ENCODE results near the gene AGPAT3.
"Not testable (repeated sequence)": the region's sequence is repeated elsewhere in the genome, so short reads cannot be mapped to it uniquely, and the experiment has no call there.

Gene AGPAT3, protein sequence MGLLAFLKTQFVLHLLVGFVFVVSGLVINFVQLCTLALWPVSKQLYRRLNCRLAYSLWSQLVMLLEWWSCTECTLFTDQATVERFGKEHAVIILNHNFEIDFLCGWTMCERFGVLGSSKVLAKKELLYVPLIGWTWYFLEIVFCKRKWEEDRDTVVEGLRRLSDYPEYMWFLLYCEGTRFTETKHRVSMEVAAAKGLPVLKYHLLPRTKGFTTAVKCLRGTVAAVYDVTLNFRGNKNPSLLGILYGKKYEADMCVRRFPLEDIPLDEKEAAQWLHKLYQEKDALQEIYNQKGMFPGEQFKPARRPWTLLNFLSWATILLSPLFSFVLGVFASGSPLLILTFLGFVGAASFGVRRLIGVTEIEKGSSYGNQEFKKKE

DNA sequence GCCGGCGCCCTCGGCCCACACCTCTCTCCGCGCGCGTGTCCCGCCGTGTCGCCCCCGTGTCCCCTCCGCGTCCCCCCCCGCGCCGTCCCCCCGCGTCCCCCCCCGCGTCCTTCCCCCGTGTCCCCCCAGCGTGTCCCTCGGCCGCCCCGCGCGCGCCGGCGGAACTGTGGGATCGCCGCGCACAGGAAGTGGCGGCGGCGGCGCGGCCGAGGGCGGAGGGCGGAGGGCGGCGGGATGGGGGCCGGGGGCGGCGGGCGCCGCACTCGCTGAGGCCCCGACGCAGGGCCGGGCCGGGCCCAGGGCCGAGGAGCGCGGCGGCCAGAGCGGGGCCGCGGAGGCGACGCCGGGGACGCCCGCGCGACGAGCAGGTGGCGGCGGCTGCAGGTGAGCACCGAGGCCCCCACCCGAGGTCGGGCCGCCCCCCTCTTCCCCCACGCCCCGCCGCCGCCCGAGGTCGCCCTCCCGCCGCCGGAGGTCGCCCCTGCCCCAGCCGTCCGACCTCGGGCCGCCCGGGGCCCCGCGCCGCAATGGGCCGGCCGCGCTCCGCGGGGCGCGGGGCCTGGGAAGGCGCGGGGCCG, at the start of gene AGPAT3:
TSS of gene AGPAT3 (plus strand) at position 262 of the 578 bp plus-strand sequence. CDS start 94,459 bp downstream, outside the sequence.
- DNase-seq: no peak

DNA sequence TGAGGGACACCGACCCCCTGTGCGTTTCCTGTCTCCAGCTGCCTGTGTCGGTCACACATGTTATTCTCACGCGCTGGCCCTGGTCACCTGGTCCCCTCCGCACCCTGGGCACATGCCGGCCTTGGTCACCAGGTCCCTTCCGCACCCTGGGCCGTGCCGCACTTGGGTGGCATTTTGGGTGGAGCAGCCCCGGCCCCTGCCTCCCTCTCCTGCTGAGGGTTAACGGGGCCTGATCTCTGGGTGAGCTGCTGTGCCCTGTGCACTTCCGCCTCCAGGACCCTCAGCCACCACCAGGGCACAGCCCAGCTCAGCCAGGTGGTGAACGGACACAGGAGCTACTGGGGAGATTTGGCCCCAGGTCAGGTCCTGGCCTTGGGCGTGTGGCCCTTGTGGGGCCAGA, 49.0 kb upstream of the AGPAT3 start:
- DNase-seq: no peak

DNA sequence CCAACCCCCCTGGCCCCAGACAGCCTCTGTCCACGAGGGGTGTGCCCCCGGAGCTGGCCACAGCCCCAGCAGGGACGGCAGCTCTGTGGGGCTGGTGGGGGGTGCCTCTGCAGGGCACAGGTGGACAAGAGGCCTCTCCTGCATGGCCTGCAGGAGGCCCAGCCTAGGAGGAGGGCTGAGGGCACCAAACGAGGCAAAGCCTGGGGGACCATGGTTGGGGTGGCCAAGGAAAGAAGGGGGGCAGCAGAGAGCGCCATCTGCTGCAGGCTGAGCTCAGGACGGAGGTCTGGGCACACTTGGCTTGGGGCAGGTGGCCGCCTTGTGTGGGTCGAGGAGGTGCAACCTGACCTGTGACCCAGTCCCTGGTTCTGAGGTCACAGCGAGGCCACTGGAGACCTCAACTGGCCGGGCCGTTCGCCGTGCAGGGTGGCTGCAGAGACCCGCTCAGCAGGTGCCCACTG, 48.4 kb upstream of the AGPAT3 start:
- no peak for DNase-seq

DNA sequence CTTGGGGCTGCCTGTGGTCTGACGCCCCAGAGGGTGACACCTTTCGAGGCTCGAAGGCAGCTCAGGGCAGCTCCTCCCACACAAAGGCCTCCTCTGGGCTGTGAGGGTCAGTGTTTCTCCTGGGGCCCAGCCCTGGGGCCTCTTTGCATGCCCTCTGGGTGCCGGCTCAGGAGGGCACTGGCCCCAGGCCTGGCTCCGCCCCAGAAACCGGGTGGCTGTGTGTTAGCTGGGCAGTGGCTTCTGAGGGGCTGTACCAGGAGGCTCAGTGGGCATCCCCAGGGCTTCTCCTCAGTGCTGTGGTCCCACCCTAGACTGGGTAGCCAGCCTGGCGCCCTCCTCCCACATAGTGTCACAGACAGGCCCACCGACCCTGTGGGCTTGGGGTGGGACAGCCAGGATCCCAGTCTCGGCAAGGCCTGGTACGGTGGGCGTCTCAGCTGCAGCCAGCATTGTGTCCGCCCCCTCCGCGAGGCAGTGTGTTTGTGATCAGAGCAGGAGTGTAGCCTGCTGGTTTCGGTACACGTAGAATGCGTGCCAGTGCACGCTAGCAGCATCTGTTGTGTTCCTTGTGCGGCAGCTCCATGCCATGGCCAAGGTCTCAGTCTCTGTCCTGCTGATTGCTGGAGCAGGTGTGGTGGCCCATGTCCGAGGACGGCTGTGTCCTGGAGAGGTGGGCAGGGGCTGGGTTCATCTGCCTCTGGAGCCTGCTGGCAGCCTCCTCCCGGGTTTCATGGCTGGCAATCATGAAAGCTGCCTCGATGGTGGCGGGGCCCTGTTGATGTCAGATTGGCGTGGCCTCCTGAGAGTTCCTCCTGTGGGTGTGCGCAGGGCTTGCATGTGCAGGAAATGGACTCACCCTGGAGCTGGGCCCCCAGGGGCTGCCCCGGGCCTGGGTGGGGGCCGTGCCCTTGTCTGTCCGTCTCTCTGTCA, 47.6 kb upstream of the AGPAT3 start:
- DNase-seq: no peak

DNA sequence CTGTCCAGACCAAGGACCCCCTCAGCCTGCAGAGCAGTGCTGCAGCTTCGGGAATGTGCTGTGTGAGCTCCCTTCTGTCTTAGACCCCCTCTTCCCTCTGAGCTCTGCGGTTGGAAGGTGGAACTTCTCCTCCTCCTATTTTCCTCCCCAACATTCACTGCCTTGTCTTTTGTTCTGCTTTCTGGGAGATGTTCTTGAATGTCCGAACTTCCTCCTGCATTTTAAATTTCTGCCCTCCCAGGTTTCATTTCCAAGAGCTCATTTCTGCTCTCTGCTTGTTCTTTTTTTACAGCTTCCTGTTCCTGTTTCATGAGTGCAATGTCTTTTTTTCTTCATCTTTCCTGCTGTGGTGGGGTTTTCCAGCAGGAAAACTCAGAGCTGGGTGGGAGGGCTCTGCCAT, 46.3 kb upstream of the AGPAT3 start:
- DNase-seq: no peak

DNA sequence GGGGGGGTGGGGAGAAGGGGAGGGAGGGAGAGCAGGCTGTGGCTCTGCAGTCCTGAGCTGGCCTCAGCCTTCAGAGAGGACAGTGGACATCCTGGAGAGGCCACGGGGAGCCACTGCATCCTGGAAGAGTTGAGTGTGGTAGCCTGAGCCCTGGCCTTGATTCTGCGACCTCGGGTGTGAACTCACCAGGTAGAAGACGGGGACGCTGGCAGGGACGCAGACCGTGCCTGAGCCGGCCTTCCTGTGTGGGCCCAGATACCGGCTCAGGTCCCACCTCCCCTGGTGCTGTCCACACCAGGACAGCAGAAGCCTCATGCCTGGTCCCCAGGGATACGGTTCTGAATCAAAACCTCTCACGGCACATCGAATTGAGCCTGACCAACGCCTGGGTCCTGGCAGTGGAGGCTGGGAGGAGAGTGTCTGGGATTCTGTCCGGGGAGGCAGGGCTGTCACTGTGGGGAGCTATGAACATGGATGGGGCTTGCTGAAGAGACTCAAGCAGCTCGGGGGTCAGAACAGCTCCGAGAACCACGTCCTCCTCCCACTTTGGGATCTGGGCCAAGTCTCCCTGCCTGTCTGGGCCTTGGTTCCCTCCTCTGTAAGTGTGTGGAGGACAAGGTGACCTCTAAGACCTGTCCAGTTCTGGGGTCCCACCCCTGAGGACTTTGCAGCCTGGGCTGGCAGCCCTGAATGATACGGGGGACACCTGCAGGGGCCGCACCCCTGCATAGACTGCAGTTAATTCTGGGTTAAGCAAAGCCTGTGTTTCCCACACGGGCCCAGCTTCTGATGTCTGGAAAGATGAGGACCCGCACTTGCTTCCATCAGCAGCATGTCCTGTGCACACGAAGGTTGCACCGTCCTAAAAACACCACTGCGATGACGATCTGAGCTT, 45.3 kb upstream of the AGPAT3 start:
- no peak for DNase-seq

DNA sequence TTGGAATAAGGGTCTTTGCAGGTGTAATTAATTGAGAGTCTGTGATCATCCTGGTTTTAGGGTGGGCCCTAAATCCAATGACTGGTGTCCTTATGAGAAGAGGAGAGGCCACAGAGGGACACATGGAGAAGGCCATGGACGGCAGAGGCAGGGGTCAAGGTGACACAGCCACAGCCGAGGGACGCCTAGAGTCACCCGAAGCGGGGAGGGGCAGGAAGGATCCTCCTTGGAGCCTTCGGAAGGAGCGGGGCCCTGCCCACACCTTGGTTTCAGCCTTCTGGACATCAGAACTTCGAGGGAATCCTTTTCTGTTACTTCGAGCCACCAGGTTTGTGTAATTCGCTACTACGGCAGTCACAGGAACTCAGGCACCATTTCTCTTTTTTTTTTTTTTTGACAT, 44.6 kb upstream of the AGPAT3 start:
- no peak for DNase-seq

DNA sequence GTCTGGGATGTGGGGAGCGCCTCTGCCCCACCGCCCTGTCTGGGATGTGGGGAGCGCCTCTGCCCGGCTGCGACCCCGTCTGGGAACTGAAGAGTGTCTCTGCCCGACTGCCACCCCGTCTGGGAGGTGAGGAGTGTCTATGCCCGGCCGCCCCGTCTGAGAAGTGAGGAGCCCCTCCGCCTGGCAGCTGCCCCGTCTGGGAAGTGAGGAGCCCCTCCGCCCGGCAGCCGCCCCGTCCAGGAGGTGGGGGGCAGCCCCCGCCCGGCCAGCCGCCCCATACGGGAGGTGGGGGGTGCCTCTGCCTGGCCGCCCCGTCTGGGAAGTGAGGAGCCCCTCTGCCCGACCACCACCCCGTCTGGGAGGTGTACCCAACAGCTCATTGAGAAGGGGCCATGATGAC, 42.9 kb upstream of the AGPAT3 start:
- DNase-seq: not testable (repeated sequence)

DNA sequence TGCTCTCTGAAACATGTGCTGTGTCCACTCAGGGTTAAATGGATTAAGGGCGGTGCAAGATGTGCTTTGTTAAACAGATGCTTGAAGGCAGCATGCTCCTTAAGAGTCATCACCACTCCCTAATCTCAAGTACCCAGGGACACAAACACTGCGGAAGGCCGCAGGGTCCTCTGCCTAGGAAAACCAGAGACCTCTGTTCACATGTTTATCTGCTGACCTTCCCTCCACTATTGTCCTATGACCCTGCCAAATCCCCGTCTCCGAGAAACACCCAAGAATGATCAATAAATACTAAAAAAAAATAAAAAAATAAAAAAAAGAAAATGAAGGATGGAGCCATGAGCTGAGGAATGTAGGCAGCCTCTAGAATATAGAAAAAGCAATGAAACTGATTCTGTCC, 42.3 kb upstream of the AGPAT3 start:
- DNase-seq: not testable (repeated sequence)

DNA sequence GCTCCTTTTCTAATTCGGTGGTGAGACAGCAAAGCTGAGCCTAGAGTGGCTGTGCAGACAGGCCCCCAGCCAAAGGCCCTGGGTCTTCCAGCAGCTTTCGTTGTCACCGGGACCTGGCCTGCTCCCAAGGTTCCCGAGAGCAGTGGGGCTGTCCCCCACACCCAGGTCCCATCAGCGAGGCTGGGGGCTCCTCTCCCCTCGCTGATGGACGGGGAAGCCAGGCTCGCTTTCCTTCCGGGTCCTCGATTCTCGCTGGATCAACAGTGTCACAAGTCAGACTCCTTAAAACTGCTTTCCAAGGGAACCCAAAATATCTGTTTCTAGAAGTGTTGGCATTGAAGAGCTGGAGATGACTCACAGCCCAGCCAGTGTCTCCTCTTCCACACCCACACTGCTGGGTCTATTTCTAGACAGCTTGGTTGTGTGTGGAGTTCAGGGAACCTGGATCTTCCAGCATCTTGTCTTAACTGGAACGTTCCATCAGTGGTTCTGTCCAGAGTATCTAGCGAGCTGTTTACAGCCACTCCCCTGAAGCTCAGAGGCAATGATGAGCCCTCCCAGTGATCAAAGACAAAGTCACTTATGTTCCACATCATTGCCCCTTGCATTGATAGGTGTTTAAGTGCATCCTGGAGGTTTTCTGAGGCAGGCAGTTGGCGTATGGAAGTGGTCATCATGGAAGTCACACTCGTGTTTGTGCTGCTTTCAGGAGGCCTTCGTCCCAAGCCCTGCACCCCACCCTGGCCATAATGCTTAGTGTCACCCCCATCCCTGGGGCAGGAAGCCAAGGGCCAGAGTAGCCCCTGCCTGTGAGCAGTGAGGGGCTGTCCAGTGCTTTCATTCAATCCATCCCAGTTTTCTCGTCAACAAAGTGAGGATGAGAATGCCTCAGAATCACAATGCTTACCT, 40.4 kb upstream of the AGPAT3 start:
- DNase-seq: peak; percentile 42

DNA sequence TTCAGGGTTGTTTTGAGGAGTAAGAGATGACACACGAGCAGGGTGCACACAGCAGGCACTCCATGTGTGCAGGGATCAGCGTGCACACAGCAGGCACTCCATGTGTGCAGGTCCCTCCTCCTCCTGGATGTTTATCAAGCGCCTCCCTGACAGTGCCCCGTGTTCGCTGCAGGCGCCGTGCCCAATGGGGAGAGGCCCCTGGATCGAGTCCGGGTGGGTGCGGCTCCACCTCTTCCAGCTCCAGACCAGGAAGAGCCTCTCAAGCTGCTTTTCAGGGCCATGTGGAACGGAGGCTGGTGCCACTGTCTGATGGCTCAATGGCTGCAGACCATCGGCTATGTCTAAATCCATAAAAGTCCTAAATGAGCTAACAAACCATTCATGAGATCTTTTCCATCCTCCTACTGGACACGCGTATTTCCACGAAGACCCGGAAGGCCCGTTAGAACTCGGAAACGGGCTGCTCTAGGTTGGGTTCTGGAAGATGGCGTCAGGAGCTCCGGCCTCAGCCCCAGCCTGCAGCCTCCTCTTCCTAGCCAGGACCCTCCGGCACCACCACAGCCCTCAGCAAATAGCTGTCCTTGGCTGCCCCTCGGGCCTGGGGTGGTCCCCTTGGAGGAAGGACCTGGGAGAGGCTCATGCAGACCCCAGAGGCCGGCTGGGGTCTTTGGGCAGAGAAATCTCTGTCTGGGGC, 39.6 kb upstream of the AGPAT3 start:
- DNase-seq: no peak

DNA sequence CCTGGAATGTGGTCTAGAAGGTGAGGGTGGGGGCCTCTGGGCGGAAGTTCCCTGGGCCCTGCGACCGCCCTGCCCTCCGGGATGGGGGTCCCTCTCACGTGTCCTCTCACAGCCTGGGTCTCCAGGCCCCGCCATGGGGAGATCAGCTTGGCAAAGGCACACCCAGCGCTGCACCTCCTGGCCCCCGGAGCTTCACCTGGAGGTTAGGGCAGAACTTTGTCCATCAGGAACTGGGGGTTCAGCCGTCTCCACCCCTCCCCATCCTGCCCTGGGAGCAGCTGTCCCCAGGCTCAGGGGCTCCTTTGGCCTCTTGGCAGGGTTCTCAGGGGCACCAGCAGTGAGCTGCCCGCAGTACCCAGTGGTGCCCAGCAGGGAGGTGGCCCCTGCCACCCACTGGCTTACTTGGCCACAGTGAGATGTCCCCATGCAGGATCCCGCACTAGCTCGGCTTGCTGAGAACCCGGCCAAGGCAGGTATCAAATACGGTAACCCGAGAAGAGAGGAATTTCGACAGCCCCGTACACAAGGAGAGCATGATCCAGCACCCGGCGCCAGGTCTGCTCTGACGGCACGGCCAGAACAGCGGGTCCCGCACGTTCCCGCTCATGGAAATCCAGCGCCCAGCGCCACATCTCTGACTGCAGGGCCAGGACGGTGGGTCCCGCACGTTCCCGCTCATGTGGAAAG, 38.9 kb upstream of the AGPAT3 start:
- no peak for DNase-seq

DNA sequence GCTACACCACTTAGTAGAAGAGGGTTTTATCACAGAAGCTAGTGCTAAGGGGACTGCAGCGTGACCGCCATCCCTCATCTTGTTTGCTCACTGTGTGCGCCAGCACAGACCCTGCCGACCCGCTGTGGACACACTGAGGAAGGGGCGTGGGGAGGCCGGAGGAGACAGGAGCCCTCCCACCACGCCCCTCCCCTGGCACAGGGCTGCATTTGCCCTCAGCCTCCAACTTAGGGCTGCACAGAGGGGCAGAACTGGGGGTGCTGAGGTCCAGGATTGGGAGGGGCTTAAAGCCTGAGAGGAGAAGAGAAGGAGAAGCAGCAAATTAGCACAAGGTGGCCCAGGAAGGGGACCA, 38.4 kb upstream of the AGPAT3 start:
- DNase-seq: no peak

DNA sequence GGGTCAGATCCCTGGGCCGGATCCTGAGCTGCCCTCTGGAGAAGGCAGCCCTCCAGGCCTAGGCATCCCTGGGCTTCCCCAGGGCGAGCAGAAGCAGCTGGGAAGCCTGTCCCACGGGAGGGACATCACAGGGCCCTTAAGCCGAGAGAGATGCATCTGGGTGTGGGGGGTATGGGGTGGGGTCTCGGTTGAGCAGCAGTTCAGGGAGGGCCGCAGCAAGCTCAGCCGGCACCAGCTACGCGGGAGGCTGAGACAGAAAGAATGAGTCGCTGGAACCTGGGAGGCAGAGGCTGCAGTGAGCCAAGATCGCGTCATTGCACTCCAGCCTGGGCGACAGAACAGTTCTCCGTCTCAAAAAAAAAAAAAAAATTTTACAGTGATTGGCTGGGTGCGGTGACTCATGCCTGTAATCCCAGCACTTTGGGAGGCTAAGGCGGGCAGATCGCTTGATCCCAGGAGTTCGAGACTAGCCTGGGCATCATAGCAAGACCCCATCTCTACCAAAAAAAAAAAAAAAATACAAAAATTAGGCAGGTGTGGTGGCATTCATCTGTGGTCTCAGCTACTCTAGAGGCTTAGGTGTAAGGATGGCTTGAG, 37.9 kb upstream of the AGPAT3 start:
- peak; percentile 69 for DNase-seq

DNA sequence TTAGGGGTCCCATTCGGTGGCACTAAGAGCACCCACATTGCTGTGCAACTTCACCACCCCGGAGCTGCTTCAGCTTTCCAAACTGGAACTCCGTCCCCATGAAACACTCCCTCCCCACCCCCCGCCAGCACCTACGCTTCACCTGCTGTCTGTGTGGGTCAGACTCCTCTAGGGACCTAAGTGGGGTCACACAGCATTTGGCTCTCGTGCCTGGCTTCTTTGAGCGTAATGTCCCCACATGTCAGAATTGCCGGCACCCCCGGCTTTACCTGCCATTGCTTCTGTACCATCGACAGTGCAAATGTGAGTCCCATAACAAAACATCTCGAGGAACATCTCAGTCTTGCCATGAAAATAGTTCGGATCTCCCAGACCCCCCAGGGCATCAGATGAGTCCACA, 35.9 kb upstream of the AGPAT3 start:
- DNase-seq: no peak

DNA sequence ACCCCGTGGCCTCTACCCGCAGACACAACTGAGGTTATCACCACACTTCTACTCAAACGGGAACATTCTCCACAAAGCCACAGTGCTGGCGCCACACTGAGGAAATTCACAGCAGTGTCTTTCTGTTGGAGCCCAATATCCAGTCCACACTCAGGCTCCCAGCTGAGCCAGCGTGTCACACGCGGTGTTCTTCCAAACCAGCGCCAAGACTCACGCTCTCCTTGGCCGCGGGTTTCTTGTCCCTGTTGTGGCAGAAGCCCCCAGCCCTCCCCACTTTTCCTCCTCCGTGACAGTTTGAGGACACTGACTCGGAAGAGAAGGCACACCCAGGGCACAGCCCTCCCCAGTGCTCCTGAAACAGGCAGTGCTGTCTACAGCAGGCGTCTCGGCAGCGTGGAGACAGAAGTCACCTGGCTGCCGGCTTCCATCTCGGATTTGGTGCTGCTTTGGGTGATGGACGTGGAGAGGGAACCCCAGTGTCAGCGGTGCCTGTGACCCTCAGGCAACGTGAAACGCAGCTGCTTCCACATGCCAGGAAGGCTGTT, 35.4 kb upstream of the AGPAT3 start:
- DNase-seq: no peak

DNA sequence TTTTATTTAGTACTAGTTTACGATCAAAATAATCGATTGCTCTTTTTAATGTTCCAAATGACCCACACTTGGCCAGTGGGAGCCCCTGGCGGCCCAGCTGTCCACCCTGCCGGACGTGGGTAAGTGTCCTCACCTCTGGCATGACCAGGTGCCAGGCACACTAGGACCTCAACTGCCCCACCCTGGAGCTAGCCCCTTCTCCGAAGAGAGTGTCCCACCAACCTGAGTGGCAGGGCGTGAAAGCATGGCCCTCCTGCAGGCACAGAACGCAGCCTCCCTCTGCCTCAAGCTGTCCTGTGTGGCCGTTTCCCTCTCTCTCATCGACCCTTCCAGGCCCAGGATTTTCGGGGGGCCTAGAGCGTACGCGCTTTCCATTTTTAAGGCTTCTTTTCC, 32.9 kb upstream of the AGPAT3 start:
- DNase-seq: no peak

DNA sequence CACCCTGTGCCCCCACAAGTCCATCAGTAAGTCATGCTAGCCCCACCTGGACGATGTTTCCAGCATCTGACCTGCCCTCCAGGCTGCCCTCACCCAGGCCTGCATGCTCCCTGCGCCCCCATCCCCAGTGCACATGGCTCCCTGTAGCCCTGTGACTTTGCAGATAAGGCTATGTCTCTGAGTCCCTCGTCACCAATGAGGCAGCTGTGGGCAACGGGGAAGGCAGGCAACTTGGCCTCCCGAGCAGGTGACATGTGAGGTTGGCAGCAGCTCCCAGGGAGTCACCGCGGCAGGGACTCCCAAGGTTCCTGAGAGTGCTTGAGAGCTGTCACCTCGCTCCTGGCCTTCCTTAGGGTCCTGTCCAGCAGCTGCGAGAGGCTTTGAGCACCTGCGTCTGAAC, 32.4 kb upstream of the AGPAT3 start:
- no peak for DNase-seq

DNA sequence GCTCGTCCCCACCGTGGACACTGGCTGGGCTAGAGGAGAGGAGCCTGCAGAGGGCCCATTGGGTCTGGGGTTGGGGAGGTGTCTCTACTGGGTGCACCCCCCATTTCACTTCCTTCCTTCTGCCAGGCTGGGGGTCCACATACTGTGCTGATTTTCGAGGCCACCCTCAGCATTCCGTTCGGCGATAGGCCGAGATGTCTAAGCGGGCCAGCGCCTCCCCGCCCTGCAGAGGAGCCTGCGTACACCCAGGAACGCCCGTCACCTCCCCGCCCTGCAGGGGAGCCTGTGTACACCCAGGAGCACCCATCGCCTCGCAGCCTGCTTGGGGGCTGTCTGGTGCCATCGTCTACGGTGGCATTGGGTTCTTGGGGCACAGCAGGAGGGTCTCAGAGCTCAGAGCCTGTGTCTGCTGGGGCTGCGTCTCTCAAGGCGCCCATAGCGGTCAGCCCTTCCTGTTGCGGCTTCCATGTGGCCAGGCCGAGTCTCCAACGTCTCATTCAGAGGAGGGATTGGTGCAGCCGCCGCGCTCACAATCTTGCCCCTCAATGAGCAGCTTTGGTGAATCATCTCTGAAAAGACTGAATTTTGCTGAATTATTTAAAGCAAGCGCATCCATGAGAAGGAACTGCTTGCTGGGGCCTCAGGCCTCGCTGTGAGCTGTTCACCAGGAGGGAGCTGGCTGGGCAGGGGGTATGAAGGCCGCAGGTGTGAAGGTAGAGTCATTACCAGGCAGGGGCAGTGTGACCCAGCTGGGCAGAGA, 30.7 kb upstream of the AGPAT3 start:
- no peak for DNase-seq

All from fibroblast of upper back skin (primary cell).